K562 (cell line): Measurements from ENCODE around the gene POLRMT. TPM values are rescaled to one million over a fixed set of nuclear protein-coding genes. Genes with fewer than 3 reads are reported as not detected.
A peak's percentile ranks its signal among the peaks of the same experiment; 100 is the strongest.

ENCODE experiments used
- ARID1B ChIP-seq: fragments of 450-650 bp; IDR thresholded peaks from 2 replicates; pipeline ENCODE4 v1.6.1; 2016; ENCODE audit warnings: antibody characterized with exemption, mild to moderate bottlenecking, inconsistent platforms
- BDP1 ChIP-seq: IDR thresholded peaks from 3 replicates; pipeline ENCODE4 v1.6.1; 2011; ENCODE audit not compliant: insufficient read length, insufficient read depth
- CEBPB ChIP-seq: fragments of 450-650 bp; IDR thresholded peaks from 2 replicates; pipeline ENCODE4 v1.6.1; 2016; ENCODE audit warnings: missing genetic modification characterization, missing compliant biosample characterization
- CHD1 ChIP-seq: fragments of 200-600 bp; sonication (generic); IDR thresholded peaks from one replicate; pipeline ENCODE4 v1.6.1; 2012; ENCODE audit warnings: mild to moderate bottlenecking, moderate library complexity, low read length, inconsistent platforms
- EHMT2 ChIP-seq: fragments of 450-650 bp; IDR thresholded peaks from 2 replicates; pipeline ENCODE4 v1.6.1; 2018; ENCODE audit warnings: antibody characterized with exemption
- HMBOX1 ChIP-seq: sonication (generic); IDR thresholded peaks from 2 replicates; pipeline ENCODE4 v1.6.1; 2016
- MEF2D ChIP-seq: conservative IDR thresholded peaks from 2 replicates; pipeline ENCODE4 v1.6.1; 2016; ENCODE audit warnings: low read depth, missing genetic modification characterization, missing compliant biosample characterization
- MYC ChIP-seq, 2 experiments: fragments of 250-450 bp in 1 of 2; sonication (Bioruptor Pico) in 1 of 2; IDR thresholded peaks; 2 replicates each; pipeline versions ENCODE4 v1.5.1 to v1.6.1; 2012 to 2021; ENCODE audit warnings: low read depth in 2 of 2, borderline replicate concordance in 1 of 2, improper control_type of control experiment in 1 of 2, low read length in 1 of 2, mild to moderate bottlenecking in 1 of 2, moderate library complexity in 1 of 2
- PTRF ChIP-seq: fragments of 450-650 bp; IDR thresholded peaks from 2 replicates; pipeline ENCODE4 v1.6.1; 2016; ENCODE audit warnings: mild to moderate bottlenecking, missing genetic modification characterization, missing compliant biosample characterization
- PURB ChIP-seq: sonication (generic); formaldehyde crosslinking; IDR thresholded peaks from 2 replicates; pipeline ENCODE4 v1.9.0; 2021; ENCODE audit warnings: low read depth, mild to moderate bottlenecking, missing genetic modification reagents
- RBM39 ChIP-seq: fragments of 200-400 bp; formaldehyde crosslinking; optimal IDR thresholded peaks from 2 replicates; pipeline ENCODE3; 2018; ENCODE audit warnings: low read depth, low read length
- SIRT6 ChIP-seq: IDR thresholded peaks from one replicate; pipeline ENCODE4 v1.6.1; 2012; ENCODE audit warnings: low read depth, mild to moderate bottlenecking, control low read depth, inconsistent platforms, low read length, moderate library complexity
- STAT5B ChIP-seq: fragments of 250-450 bp; sonication (Bioruptor Pico); IDR thresholded peaks from 2 replicates; pipeline ENCODE4 v1.8.0; 2021; ENCODE audit warnings: mild to moderate bottlenecking, inconsistent platforms
- UBTF ChIP-seq, 2 experiments: IDR thresholded peaks; 2 replicates each; pipeline ENCODE4 v1.6.1; 2012; ENCODE audit warnings: improper control_type of control experiment in 2 of 2, low read depth in 2 of 2, low read length in 2 of 2, borderline replicate concordance in 1 of 2
- ZBTB1 ChIP-seq: sonication (generic); formaldehyde crosslinking; IDR thresholded peaks from 2 replicates; pipeline ENCODE4 v1.8.1; 2023; ENCODE audit warnings: missing genetic modification reagents, low read depth, mild to moderate bottlenecking, borderline replicate concordance
- ZBTB2 ChIP-seq: fragments of 450-650 bp; IDR thresholded peaks from 2 replicates; pipeline ENCODE4 v1.6.1; 2016; ENCODE audit warnings: antibody characterized with exemption
- ZBTB9 ChIP-seq: fragments of 450-650 bp; formaldehyde crosslinking; IDR thresholded peaks from 2 replicates; pipeline ENCODE4 v1.4.0; 2020; ENCODE audit warnings: mild to moderate bottlenecking, moderate library complexity
- ZFP91 ChIP-seq: sonication (generic); formaldehyde crosslinking; IDR thresholded peaks from 2 replicates; pipeline ENCODE4 v1.8.0; 2022; ENCODE audit warnings: mild to moderate bottlenecking, missing genetic modification reagents
- ZZZ3 ChIP-seq: fragments of 450-650 bp; IDR thresholded peaks from 2 replicates; pipeline ENCODE4 v1.6.1; 2016; ENCODE audit warnings: antibody characterized with exemption, mild to moderate bottlenecking, moderate library complexity
- polyA plus RNA-seq, 8 experiments: library from polyadenylated mRNA; depleted of rRNA in 4 of 8; stranded (reverse) in 5 of 8; unstranded in 3 of 8; fragments of >200 nt; fragmentation: Nextera tagmentation in 2 of 8; fragmentation: Illumina TruSeq in 1 of 8; extraction: Ambion mirVana in 2 of 8; extraction: Trizol in 1 of 8; gene quantifications; 2 replicates each; pipeline versions ENCODE4 v1.2.1 to v1.2.3, GENCODE V29; 2011 to 2014; ENCODE audit warnings: inconsistent platforms in 1 of 8, missing spikeins in 1 of 8
- total RNA-seq, 7 experiments: library from RNA; depleted of rRNA in 6 of 7; stranded (reverse); fragments of >200 nt in 6 of 7; fragmentation: Illumina TruSeq in 2 of 7; extraction: Trizol in 2 of 7; gene quantifications; 2 replicates each; pipeline versions ENCODE4 v1.2.1 to v1.2.3, GENCODE V29; 2011 to 2021; ENCODE audit warnings: low replicate concordance in 1 of 7

The POLRMT gene
- total and polyA plus RNA-seq, 9 of the 15 experiments (the other 6 are each of a cell fraction or from before 2014, with no cell fraction given) = 30.3 to 144 (median 68.0) TPM

GRCh38 chr19:680287-681028 lies 47.1 kb upstream of the POLRMT start (continued):
- TF ChIP-seq PTRF (no peak), SIRT6 (no peak), ZBTB9 (CRISPR knock-in tag) (peak; percentile 69; the same call in 1 of the 2 replicates), STAT5B (CRISPR knock-in tag) (no peak), CHD1 (no peak), ZFP91 (no peak), RBM39 (no peak), BDP1 (no peak), UBTF (IDR thresholded peaks at IDR 0.05; ENCODE audit: borderline replicate concordance in 1 of 2, low read depth in 2 of 2, low read length in 2 of 2) (0 out of 4 replicates have a peak, but pooled peaks of 1 of the 2 experiments have one; percentile 61), ZBTB2 (no peak), ZZZ3 (no peak), EHMT2 (no peak; the same call in 1 of the 2 replicates), MEF2D (tag) (no peak), PURB (CRISPR knock-in tag) (no peak), ZBTB1 (CRISPR knock-in tag) (peak; percentile 77; the same call in 1 of the 2 replicates), ARID1B (peak; percentile 67), MYC (IDR thresholded peaks at IDR 0.05; ENCODE audit: low read depth, low read length) (peak; percentile 70), MYC (CRISPR knock-in tag; IDR thresholded peaks at IDR 0.05; ENCODE audit: borderline replicate concordance, low read depth) (no peak), HMBOX1 (no peak), CEBPB (tag) (no peak)
